Lower lobe of right lung (tissue), 2 donors: ENCODE measurements around the gene SLC9A9. TPM values are rescaled to one million over a fixed set of nuclear protein-coding genes. Genes with fewer than 3 reads are reported as not detected.

Source experiments
- ATAC-seq, 2 donors: fragments of 200-7000 bp; cut with Tn5 transposase; one replicate each; pipeline ENCODE4 v1.9.1; 2020 to 2022; ENCODE audit warnings: mild to moderate bottlenecking in 2 of 2, moderate library complexity in 2 of 2
- DNase-seq: peaks from one replicate; pipeline ENCODE4 v3.0.0-alpha.2; 2020
- H3K27ac ChIP-seq: fragments of 200-600 bp; one replicate; pipeline ENCODE4 v1.8.0; 2022
- H3K27me3 ChIP-seq: fragments of 200-600 bp; one replicate; pipeline ENCODE4 v1.8.0; 2022; ENCODE audit warnings: low read depth
- H3K36me3 ChIP-seq: fragments of 200-600 bp; one replicate; pipeline ENCODE4 v1.8.0; 2022; ENCODE audit warnings: mild to moderate bottlenecking
- H3K4me1 ChIP-seq: fragments of 200-600 bp; one replicate; pipeline ENCODE4 v1.8.0; 2022
- H3K4me3 ChIP-seq: fragments of 200-600 bp; one replicate; pipeline ENCODE4 v1.8.0; 2022; ENCODE audit warnings: mild to moderate bottlenecking
- H3K9me3 ChIP-seq: fragments of 200-600 bp; one replicate; pipeline ENCODE4 v1.8.0; 2022
- intact Hi-C: fragments of 100-400 bp; cut with DNase I; formaldehyde crosslinking; loops from one replicate; pipeline ENCODE4 v1.11.0; 2022
- total RNA-seq: library from RNA; stranded (reverse); fragmentation: NEBNext Ultra II Directional; extraction: Animal tissue kit (Norgen Biotek cat#: 25700); gene quantifications from one replicate; pipeline ENCODE4 v1.2.1, GENCODE V29; 2021
- TF ChIP-seq, protein P1 (sequence below): fragments of 200-600 bp; IDR thresholded peaks from one replicate; pipeline ENCODE4 v1.8.0; 2022; ENCODE audit warnings: antibody characterized with exemption, mild to moderate bottlenecking
- donor health status: DM: no; HTN: yes; CAD: no; lungs with severe emphysema.

Gene SLC9A9
- total RNA-seq, 1 donor from 2014 or later = 15.6 TPM

DNA sequence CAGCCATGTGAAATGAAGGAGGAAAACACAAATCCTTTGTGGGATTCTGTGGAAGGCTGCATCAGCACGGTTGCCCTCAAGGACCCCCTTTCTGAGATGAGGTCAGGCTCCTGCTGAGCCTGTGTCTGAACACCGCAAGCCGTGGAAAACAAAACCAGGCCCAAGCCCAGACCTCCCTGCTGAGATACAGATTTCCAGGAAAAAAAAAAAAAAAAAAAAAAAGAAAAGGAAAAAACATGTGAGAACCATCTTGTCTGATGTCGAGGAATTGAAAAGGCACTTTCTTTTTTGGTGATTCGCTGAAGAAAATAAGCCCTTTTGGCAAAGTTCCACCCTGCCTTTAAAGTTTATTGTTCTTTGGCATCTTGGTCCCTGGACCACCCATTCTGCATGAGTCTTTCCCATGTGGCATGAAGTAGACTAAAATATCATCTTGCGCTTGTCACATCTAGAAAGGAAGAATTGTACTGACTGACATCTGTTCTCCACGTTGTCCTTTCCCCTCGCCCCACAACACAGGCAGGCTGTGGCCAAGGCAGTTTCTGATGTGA lies 611.1 kb downstream of the SLC9A9 start:
- intact Hi-C loops = no loop called here
- Histone ChIP-seq H3K4me1 (no peaks in the 10 kb centered on the region), H3K27me3 (no peaks in the 10 kb centered on the region), H3K9me3 (no peaks in the 10 kb centered on the region), H3K27ac (no peak overlapping the region), H3K4me3 (no peak overlapping the region), H3K36me3 (no peaks in the 10 kb centered on the region)
- no peak for DNase-seq
- TF ChIP-seq, protein P1, sequence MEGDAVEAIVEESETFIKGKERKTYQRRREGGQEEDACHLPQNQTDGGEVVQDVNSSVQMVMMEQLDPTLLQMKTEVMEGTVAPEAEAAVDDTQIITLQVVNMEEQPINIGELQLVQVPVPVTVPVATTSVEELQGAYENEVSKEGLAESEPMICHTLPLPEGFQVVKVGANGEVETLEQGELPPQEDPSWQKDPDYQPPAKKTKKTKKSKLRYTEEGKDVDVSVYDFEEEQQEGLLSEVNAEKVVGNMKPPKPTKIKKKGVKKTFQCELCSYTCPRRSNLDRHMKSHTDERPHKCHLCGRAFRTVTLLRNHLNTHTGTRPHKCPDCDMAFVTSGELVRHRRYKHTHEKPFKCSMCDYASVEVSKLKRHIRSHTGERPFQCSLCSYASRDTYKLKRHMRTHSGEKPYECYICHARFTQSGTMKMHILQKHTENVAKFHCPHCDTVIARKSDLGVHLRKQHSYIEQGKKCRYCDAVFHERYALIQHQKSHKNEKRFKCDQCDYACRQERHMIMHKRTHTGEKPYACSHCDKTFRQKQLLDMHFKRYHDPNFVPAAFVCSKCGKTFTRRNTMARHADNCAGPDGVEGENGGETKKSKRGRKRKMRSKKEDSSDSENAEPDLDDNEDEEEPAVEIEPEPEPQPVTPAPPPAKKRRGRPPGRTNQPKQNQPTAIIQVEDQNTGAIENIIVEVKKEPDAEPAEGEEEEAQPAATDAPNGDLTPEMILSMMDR = no peak
- ATAC-seq = no peak

DNA sequence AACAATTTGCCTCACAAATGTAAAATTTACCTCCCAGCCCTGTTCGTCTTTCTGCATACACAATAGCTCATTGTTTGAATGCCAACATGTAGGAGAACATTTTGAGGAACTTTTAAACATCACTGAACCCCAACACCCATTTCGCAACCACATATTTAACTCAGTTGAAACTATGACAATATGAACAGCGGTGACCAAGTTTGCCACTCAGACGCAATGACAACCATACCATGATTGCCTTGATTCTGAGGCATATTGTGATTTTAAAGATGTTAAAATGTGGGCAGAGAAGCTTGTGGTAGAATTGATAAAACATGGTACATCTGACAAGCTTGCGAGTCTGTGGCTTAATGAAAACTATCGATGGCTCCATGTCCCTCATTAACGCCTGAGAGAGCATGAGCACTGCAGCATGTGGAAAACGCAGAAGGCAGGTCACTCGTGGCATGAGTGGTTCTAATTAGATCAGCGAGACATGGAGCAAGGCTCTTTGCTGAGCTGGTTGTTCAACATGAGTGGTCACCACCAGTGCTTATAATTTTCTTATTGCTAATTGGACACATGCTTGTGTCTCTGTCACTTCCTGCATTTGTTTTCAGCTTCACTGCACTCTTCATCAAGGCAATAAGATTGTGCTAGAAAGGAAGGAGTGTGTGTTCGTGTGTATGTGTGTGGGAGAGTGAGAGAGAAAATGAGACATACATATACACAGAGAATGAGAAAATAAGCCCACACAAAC lies 611.9 kb downstream of the SLC9A9 start:
- no peak for DNase-seq
- Histone ChIP-seq H3K9me3 (no peaks in the 10 kb centered on the region), H3K36me3 (no peaks in the 10 kb centered on the region), H3K4me1 (no peaks in the 10 kb centered on the region), H3K4me3 (no peak overlapping the region), H3K27me3 (no peaks in the 10 kb centered on the region), H3K27ac (no peak overlapping the region)
- intact Hi-C loops = no loop called here
- TF ChIP-seq, protein P1 = no peak
- no peak for ATAC-seq

DNA sequence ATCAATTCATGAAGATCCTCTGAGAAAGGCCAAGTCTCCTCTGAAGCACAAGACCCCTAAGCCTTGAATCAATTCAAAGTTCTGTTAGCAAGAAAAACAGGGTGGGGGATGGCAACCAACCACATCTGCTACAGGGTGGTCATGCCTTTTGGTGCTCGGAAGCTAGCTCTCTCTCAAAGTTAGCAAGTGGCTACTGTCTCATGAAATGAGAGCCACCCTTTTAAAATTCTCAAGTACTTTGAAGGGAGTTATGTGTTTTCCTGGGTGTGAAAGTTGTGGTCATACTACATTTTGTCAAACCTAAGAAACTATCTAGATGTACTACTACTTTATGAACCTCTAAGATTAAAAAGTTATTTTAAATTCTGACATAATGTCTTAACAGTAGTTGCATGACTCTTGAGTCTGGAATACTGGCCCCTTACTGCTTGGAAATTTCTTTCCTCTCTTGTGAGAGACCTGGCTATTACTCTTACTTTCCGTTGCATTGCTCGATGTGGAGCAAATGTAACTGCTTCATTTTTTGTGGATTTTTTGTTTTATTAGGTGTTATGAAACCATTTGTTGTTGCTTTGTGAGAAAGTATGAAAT lies 612.6 kb downstream of the SLC9A9 start:
- no peak for DNase-seq
- Histone ChIP-seq H3K27ac (no peak overlapping the region), H3K36me3 (no peaks in the 10 kb centered on the region), H3K27me3 (no peaks in the 10 kb centered on the region), H3K9me3 (no peaks in the 10 kb centered on the region), H3K4me1 (no peaks in the 10 kb centered on the region), H3K4me3 (no peak overlapping the region)
- intact Hi-C loops = no loop called here
- TF ChIP-seq, protein P1 = no peak
- no peak for ATAC-seq

DNA sequence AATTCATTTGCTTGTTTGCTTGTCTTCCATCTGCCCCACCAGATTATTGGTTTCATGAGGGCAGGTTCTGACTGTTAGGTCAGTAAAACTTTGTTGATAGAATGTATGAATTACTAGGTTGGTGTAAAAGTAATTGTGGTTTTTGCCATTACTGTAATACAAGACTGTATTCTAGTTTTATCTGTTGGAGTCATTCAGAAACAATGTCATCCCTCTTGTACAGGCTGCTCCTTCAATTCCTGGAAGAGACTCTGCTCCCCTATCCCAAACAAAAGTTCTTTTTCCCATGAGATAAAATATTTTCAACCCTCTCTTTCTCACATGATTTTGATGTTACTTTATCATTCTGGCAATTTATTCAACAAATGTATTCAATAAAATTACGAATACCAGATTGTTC lies 613.7 kb downstream of the SLC9A9 start:
- DNase-seq (no peak), ATAC-seq (no peak)
- TF ChIP-seq, protein P1 = no peak
- Histone ChIP-seq H3K27me3 (no peaks in the 10 kb centered on the region), H3K27ac (no peak overlapping the region), H3K4me3 (no peak overlapping the region), H3K4me1 (no peaks in the 10 kb centered on the region), H3K36me3 (no peaks in the 10 kb centered on the region), H3K9me3 (no peaks in the 10 kb centered on the region)
- intact Hi-C loops = no loop called here

DNA sequence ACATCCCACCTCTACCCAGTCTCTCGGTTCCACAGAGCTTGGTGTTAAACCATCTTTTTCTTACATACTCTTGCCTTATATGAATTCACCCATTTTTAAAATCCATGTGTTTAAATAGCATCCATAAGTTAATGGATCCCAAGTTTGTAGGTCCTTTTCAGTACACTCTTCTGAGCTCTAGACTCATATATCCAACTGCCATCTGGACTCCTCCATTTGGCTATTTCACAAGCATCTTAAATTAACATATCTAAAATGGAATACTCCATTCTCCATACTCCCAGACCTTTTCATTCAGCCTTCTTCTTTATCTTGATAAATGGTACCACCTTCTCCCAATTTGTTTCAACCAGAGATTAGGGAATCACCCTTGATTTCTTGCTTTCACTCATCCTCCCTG lies 615.3 kb downstream of the SLC9A9 start:
- Histone ChIP-seq H3K4me1 (no peaks in the 10 kb centered on the region), H3K27me3 (no peaks in the 10 kb centered on the region), H3K27ac (no peak overlapping the region), H3K36me3 (no peaks in the 10 kb centered on the region), H3K4me3 (no peak overlapping the region), H3K9me3 (no peaks in the 10 kb centered on the region)
- TF ChIP-seq, protein P1 = no peak
- DNase-seq = no peak
- no peak for ATAC-seq
- intact Hi-C loops = no loop called here
